Measurements from ENCODE around the gene KDSR.

GRCh38 chr18:63291278-63291677 is 75.7 kb downstream of the KDSR start:
- no peak for TF ChIP-seq CTCF (conservative IDR thresholded peaks at IDR 0.05)
- TF ChIP-seq EZH2 (IDR thresholded peaks at IDR 0.05; ENCODE audit: low read depth), result no peak

Measured in PC-9 (cell line).